ENCODE measurements around the gene SLC43A2. TPM values are rescaled to one million over a fixed set of nuclear protein-coding genes. Genes with fewer than 3 reads are reported as not detected.

SLC43A2 gene
- total and polyA plus RNA-seq, 10 donors = 12.6 to 84.6 (median 61.2) TPM

- Histone ChIP-seq H3K4me1 (peaks cover 40 to 73% (median 52%) of the 10 kb centered on the region in 6 donors), H3K27me3 (replicated peaks in 1 of 7) (no peaks in the 10 kb centered on the region), H3K9me3 (no peaks in the 10 kb centered on the region), H3K36me3 (peaks cover 0 to 49% (median 14%) of the 10 kb centered on the region in 6 donors), H3K27ac (peak overlapping the region; percentile 46 to 93 (median 92)), H3K4me3 (peak overlapping the region in 1 of 8 donors; percentile 56)
- WGBS, 5 donors = 86 to 91% (median 90%) methylated on average over 9 to 13 of the region's 13 CpGs
- TF ChIP-seq POLR2A (IDR thresholded peaks at IDR 0.05) (no peak), POLR2AphosphoS5 (IDR thresholded peaks at IDR 0.05) (no peak)
- TF ChIP-seq, protein P1, sequence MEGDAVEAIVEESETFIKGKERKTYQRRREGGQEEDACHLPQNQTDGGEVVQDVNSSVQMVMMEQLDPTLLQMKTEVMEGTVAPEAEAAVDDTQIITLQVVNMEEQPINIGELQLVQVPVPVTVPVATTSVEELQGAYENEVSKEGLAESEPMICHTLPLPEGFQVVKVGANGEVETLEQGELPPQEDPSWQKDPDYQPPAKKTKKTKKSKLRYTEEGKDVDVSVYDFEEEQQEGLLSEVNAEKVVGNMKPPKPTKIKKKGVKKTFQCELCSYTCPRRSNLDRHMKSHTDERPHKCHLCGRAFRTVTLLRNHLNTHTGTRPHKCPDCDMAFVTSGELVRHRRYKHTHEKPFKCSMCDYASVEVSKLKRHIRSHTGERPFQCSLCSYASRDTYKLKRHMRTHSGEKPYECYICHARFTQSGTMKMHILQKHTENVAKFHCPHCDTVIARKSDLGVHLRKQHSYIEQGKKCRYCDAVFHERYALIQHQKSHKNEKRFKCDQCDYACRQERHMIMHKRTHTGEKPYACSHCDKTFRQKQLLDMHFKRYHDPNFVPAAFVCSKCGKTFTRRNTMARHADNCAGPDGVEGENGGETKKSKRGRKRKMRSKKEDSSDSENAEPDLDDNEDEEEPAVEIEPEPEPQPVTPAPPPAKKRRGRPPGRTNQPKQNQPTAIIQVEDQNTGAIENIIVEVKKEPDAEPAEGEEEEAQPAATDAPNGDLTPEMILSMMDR (IDR thresholded peaks at IDR 0.05 in 8 of 11, conservative IDR thresholded peaks at IDR 0.05 in 3 of 11) = no peak
- intact Hi-C loops (cut with DNase I; ENCODE audit: low total_unique reads) = loop anchor here (5.0 kb wide), 1 partner anchor 54 kb away; no protein-coding TSS in a partner anchor
- DNase-seq = no peak
These were observed 50.6 kb downstream of the SLC43A2 start for GRCh38 chr17:1578029-1578428.

DNA sequence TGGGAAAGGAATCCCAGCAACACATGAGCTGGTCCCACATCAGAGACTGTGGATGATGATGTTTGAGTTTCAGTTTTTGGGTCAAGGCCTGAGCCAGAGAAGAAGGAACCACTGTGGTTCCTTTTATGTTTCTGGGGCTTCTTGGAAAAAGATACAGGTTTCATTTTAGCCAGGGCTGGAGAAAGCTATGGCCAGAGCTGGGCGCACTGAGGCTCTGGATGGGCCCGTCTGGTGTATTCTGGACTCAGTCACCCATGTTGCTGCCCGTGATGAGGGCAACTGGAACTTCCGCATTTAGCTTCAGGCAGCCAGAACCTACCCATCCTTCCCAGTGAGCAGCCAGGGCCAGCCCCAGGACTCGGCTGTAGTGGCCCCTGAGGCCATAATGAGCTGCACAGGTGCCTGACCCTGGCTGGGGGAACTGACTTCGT is 51.0 kb downstream of the SLC43A2 start:
- peak overlapping the region in 1 of 8 donors; percentile 56 for H3K4me3 ChIP-seq
- TF ChIP-seq, protein P1 (IDR thresholded peaks at IDR 0.05 in 8 of 11, conservative IDR thresholded peaks at IDR 0.05 in 3 of 11) = peak in 1 of 11 experiments; percentile 0
- TF ChIP-seq POLR2AphosphoS5 (IDR thresholded peaks at IDR 0.05) = no peak
- no peak for TF ChIP-seq POLR2A (IDR thresholded peaks at IDR 0.05)
- intact Hi-C loops (cut with DNase I; ENCODE audit: low total_unique reads) = loop anchor here (5.0 kb wide), 1 partner anchor 55 kb away; no protein-coding TSS in a partner anchor
- peak; percentile 87 for DNase-seq
- peaks cover 40 to 71% (median 52%) of the 10 kb centered on the region in 6 donors for H3K4me1 ChIP-seq
- peaks cover 0 to 45% (median 10%) of the 10 kb centered on the region in 6 donors for H3K36me3 ChIP-seq
- 16 to 52% (median 43%) methylated on average over 5 to 6 of the region's 6 CpGs for WGBS, 5 donors
- H3K27ac ChIP-seq = peak overlapping the region; percentile 46 to 93 (median 92)
- H3K27me3 ChIP-seq (replicated peaks in 1 of 7) = no peaks in the 10 kb centered on the region
- no peaks in the 10 kb centered on the region for H3K9me3 ChIP-seq

DNA sequence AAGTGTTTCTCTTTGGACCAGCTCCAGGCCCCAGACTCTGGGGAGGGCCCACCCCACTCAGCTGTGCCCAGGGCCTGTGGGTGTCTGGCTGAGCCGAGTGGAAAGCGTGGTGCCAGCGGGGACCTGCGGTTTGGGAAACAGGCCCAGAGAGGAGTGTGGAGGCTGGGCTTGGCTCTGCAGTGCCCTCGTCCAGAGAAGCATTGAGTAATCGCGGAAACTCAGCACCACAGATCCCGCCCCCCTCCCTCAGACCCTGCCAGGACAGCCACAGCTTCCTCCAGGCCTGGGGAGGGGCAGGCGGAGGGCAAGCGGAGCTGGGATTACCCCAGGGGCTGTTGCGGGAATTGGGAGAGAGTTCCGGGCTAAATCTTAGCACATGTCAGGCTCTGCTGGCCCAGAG is 51.5 kb downstream of the SLC43A2 start:
- Histone ChIP-seq H3K9me3 (no peaks in the 10 kb centered on the region), H3K4me1 (peaks cover 40 to 67% (median 52%) of the 10 kb centered on the region in 6 donors), H3K36me3 (peaks cover 0 to 41% (median 6%) of the 10 kb centered on the region in 6 donors), H3K27me3 (replicated peaks in 1 of 7) (no peaks in the 10 kb centered on the region), H3K27ac (peak overlapping the region; percentile 46 to 93 (median 92)), H3K4me3 (peak overlapping the region in 2 of 8 donors; percentile 1 to 56)
- intact Hi-C loops (cut with DNase I; ENCODE audit: low total_unique reads) = loop anchor here (5.0 kb wide), 1 partner anchor 55 kb away; no protein-coding TSS in a partner anchor
- peak; percentile 93 for DNase-seq
- WGBS, 5 donors = 13 to 38% (median 19%) methylated on average over 6 to 12 of the region's 12 CpGs
- TF ChIP-seq POLR2A (IDR thresholded peaks at IDR 0.05) = peak in 1 of 3 donors; percentile 15
- TF ChIP-seq, protein P1 (IDR thresholded peaks at IDR 0.05 in 8 of 11, conservative IDR thresholded peaks at IDR 0.05 in 3 of 11) = peak in 3 of 11 experiments; percentile 18 to 41 (median 34)
- TF ChIP-seq POLR2AphosphoS5 (IDR thresholded peaks at IDR 0.05) = peak; percentile 87 to 91 (median 88)

DNA sequence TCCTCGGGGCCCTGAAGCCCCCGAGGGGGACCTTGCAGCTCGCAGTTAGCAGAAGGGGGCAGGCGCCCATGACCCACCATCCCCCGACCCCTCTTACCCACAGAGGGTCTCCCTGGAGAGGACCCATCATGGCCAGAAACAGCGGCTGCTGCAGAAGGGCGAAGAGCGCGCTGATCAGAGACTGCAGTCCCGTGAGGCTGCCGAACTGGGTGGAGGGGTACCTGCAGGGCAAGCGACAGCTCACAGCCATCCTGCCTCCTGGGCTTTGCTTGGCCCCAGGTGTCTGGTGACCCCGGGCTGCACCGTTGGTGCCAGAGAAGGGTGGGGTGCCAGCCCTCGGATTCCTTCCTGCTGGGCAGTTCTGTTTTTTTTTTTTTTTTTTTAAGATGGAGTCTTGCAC is 52.1 kb downstream of the SLC43A2 start:
- DNase-seq = peak; percentile 84
- intact Hi-C loops (cut with DNase I; ENCODE audit: low total_unique reads) = loop anchor here (5.0 kb wide), 1 partner anchor 56 kb away; no protein-coding TSS in a partner anchor
- WGBS, 5 donors = 65 to 67% (median 66%) methylated on average over 14 to 15 of the region's 15 CpGs

More for the DNA sequence above, 52.1 kb downstream of the SLC43A2 start:
- peak overlapping the region; percentile 46 to 93 (median 92) for H3K27ac ChIP-seq
- no peaks in the 10 kb centered on the region for H3K27me3 ChIP-seq (replicated peaks in 1 of 7)
- H3K4me3 ChIP-seq = peak overlapping the region in 1 of 8 donors; percentile 56
- peaks cover 0 to 34% (median under 1%) of the 10 kb centered on the region in 6 donors for H3K36me3 ChIP-seq
- no peaks in the 10 kb centered on the region for H3K9me3 ChIP-seq
- H3K4me1 ChIP-seq = peaks cover 40 to 60% (median 52%) of the 10 kb centered on the region in 6 donors
- no peak for TF ChIP-seq POLR2AphosphoS5 (IDR thresholded peaks at IDR 0.05)
- TF ChIP-seq POLR2A (IDR thresholded peaks at IDR 0.05) = no peak
- TF ChIP-seq, protein P1 (IDR thresholded peaks at IDR 0.05 in 8 of 11, conservative IDR thresholded peaks at IDR 0.05 in 3 of 11) = no peak

Measured in spleen (tissue), 11 donors.